ENCODE measurements around the gene EN2. TPM values are rescaled to one million over a fixed set of nuclear protein-coding genes. Genes with fewer than 3 reads are reported as not detected.

The EN2 gene
- total RNA-seq, 1 donor from 2014 or later: 0.11 TPM

- DNase-seq: no peak
- intact Hi-C loops (cut with micrococcal nuclease): no loop called here
- Histone ChIP-seq H3K9me3 (replicated peaks) (no peaks in the 10 kb centered on the region), H3K27me3 (ENCODE audit: low read depth) (peaks cover 90% of the 10 kb centered on the region), H3K4me3 (no peak overlapping the region), H3K27ac (replicated peaks) (no peak overlapping the region), H3K36me3 (no peaks in the 10 kb centered on the region), H3K4me1 (no peaks in the 10 kb centered on the region)
- no peak for TF ChIP-seq CTCF (IDR thresholded peaks at IDR 0.05; ENCODE audit: borderline replicate concordance)
Observed at GRCh38 chr7:155431711-155432110, 26.2 kb upstream of the EN2 start.

DNA sequence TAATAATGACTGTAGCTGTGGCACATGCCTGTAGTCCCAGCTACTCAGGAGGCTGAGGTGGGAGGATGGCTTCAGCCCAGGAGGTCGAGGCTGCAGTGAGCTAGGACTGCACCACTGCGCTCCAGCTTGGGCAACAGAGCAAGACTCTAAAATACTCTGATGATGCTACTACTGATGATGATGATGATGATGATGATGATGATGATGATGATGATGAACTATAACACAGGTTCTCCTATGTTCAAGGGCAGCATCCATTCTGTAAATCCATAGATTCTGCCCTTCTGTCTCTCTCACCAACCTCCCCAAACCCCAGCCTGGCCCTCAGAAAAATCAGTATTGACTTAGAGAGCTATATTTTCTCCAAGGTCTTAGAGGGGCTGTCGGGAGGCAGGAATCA is 22.8 kb upstream of the EN2 start:
- no peaks in the 10 kb centered on the region for H3K36me3 ChIP-seq
- no peaks in the 10 kb centered on the region for H3K4me1 ChIP-seq
- H3K4me3 ChIP-seq: no peak overlapping the region
- peaks cover 90% of the 10 kb centered on the region for H3K27me3 ChIP-seq (ENCODE audit: low read depth)
- intact Hi-C loops (cut with micrococcal nuclease): no loop called here
- no peaks in the 10 kb centered on the region for H3K9me3 ChIP-seq (replicated peaks)
- TF ChIP-seq CTCF (IDR thresholded peaks at IDR 0.05; ENCODE audit: borderline replicate concordance): no peak
- H3K27ac ChIP-seq (replicated peaks): no peak overlapping the region
- no peak for DNase-seq

DNA sequence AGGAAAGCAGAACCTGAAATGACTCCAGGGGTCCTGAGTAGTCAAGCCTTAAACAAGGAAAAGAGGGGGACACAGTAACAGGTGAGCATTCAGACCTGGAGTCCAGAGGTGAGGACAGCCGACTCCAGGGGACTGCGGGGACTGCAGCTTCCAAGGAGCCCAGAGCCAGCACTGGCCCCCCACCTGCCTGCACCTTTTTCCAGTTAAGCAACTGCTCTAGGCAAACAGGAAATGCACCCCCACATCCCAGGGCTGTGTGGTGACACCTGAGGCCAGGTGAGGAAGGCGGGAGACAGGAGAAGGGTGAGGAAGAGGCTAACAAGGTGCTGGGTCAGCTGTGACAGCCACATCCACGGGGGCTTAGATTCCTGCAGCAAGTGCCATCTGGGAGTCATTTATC is 20.1 kb upstream of the EN2 start:
- TF ChIP-seq CTCF (IDR thresholded peaks at IDR 0.05; ENCODE audit: borderline replicate concordance): no peak
- Histone ChIP-seq H3K36me3 (no peaks in the 10 kb centered on the region), H3K4me1 (no peaks in the 10 kb centered on the region), H3K9me3 (replicated peaks) (no peaks in the 10 kb centered on the region), H3K27ac (replicated peaks) (no peak overlapping the region), H3K4me3 (no peak overlapping the region), H3K27me3 (ENCODE audit: low read depth) (peaks cover 90% of the 10 kb centered on the region)
- no peak for DNase-seq
- intact Hi-C loops (cut with micrococcal nuclease): no loop called here

- no peak for TF ChIP-seq CTCF (IDR thresholded peaks at IDR 0.05; ENCODE audit: borderline replicate concordance)
- peaks cover 90% of the 10 kb centered on the region for H3K27me3 ChIP-seq (ENCODE audit: low read depth)
- no peak for DNase-seq
- no peaks in the 10 kb centered on the region for H3K9me3 ChIP-seq (replicated peaks)
- intact Hi-C loops (cut with micrococcal nuclease): no loop called here
- no peaks in the 10 kb centered on the region for H3K4me1 ChIP-seq
- H3K27ac ChIP-seq (replicated peaks): no peak overlapping the region
- H3K36me3 ChIP-seq: no peaks in the 10 kb centered on the region
- H3K4me3 ChIP-seq: no peak overlapping the region
Observed at GRCh38 chr7:155438777-155439176, 19.2 kb upstream of the EN2 start.

- intact Hi-C loops (cut with micrococcal nuclease): no loop called here
Observed at GRCh38 chr7:155439311-155440017, 18.5 kb upstream of the EN2 start.

More at GRCh38 chr7:155439311-155440017, 18.5 kb upstream of the EN2 start:
- Histone ChIP-seq H3K4me3 (no peak overlapping the region), H3K9me3 (replicated peaks) (no peaks in the 10 kb centered on the region), H3K4me1 (no peaks in the 10 kb centered on the region), H3K36me3 (no peaks in the 10 kb centered on the region), H3K27ac (replicated peaks) (no peak overlapping the region), H3K27me3 (ENCODE audit: low read depth) (peaks cover 93% of the 10 kb centered on the region)
- DNase-seq: no peak
- no peak for TF ChIP-seq CTCF (IDR thresholded peaks at IDR 0.05; ENCODE audit: borderline replicate concordance)

Data from left ventricle myocardium inferior (tissue), 1 donor.